UCSD-AML1 (cell line): Measurements from ENCODE around the gene SMIM13.

Experiments used
- DNase-seq: peaks from one replicate; lab custom pipeline; 2025; ENCODE audit not compliant: unreplicated experiment; lab: John Stamatoyannopoulos, UW

SMIM13 gene

DNA sequence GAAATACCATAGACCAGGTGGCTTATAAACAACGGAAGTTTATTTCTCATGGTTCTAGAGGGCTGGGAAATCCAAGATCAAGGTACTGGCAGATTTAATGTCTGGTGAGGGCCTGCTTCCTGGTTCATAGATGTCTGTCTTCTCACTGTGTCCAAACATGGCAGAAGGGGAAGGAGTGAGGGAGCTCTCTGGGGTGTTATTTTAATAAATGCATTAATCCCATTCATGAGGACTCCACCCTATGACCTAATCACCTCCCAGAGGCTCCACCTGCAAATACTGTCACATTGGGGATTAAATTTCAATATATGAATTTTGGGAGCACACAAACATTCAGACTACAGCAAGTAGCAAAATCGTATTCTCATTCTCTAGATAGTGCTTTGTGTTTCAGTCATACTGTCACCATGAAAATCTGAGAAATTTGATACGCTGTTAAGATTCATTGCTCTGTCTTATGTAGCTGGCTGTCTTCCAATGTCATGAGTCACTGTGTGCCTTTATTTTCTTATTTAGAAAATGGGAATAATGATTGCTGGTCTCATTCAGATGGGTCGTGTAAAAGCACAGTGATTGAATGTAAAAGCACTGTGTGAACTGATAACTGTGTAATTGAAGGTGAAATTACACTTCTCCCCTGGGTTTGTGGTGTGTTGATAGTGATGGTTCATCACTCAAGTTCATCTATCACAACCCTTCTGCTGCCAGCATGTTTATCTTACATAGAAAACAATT, 26.8 kb downstream of the SMIM13 start:
- DNase-seq, result no peak

DNA sequence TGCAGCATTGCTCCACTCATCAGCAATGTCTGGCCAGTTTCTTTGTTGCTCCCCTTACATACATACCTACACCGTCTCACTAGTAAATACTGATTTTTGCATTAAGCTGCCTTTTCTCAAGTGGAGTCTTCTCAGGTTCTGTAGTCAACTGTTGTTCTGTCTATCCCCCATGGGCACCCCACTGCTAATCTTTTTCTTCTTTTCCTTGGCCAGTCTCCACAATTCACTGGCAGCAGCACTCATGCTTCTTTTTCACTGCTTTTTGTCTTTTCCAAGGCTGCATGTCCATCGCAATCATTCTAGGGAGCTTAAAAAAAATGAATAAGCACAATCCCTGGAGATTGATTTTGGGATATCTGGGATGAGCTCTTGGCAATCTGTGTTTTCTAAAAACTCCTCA, 28.2 kb downstream of the SMIM13 start:
- no peak for DNase-seq

DNA sequence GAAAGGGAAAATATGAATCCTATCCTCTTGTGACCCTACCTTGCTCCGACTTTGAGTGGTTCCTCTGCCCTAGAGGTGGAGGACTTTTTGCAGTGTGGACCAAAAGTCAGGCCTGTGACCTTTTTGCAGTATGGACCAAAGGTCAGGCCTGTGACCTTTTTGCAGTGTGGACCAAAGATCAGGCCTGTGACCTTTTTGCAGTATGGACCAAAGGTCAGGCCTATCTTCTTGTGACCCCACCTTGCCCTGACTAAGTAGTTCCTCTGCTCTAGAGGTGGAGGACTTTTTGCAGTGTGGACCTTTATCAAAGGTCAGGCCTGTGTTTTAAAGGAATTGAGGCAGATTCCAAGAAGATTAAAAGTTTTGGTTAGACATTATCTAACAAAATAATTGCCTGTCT, 28.7 kb downstream of the SMIM13 start:
- no peak for DNase-seq

DNA sequence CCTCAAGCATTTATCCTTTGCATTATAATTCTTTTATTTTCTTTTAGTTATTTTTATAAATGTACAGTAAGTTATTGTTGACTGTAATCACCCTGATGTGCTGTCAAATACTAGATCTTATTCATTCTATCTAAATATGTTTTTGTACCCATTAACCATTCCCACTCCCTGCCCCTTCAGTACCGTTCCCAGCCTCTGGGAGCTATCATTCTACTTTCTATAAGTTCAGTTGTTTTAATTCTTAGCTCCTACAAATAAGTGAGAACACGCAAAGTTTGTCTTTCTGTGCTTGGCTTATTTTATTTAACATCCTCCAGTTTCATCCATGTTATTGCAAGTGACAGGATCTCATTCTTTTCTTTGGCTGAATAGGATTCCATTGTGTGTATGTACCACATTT, 30.3 kb downstream of the SMIM13 start:
- no peak for DNase-seq

DNA sequence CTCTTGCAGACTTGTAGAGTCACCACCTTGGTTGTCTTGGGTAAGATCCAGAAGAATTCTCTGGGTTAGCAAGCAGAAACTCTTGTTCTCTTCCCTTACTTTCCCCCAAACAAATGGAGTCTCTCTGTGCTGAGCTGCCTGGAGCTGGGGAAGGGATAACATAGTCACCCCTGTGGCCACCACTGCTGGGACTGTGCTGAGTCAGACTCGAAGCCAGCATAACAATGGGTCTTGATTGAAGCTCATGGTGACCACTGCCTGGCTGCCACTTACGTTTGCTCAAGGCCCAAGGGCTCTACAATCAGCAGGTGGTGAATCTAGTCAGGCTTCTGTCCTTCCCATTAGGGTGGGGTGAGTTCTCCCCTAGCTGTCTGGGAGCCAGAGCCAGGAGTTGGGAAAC, 33.2 kb downstream of the SMIM13 start:
- DNase-seq, result no peak

DNA sequence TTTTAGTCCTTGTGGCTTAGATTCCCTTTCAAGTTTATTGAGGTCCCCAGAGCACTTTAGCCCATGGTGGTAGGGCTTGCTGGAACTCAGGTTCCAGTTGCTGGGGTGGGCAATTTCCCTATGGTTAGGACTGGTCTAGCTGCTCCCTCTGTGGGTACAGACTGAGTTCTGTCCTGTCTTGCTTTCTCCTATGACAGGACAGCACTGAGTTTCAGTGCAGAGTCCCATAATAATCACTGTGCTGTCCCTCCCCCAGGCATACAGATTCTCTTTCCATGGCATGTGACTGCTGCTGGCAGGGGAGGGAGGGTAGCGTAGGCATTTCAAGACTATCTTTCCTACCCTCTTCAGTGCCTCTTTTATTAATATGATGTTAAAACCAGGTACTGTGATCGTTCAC, 35.0 kb downstream of the SMIM13 start:
- no peak for DNase-seq

DNA sequence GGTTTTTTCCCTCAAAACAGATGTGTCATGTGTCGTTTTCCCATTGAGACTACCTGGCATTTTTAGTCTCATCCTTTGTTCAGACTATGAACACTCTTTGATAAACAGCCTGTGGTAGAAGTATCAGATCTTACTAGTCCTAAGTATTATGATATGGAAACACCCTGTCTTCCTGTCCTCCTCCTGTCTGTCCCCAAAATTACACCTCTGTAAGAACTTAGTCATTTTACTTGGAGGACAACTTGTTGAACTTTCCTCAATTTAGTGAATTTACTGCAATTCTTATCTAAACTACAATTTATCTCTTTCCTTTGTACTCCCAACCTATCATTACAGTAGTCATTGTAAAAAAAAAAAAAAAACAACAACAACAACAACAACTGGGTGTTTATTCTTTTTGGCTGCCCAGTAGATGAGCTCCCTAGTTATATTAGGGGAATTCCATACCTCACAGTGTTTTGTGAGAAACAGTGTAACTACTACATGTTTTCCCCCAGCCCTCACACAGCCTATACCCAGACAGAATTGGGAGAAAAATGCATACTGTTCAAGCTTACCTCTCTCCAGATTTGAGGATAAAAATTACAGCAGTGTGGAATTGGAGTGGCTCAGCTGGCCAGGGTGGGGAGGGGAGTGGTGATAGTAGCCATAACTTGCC, 36.4 kb downstream of the SMIM13 start:
- DNase-seq, result no peak

DNA sequence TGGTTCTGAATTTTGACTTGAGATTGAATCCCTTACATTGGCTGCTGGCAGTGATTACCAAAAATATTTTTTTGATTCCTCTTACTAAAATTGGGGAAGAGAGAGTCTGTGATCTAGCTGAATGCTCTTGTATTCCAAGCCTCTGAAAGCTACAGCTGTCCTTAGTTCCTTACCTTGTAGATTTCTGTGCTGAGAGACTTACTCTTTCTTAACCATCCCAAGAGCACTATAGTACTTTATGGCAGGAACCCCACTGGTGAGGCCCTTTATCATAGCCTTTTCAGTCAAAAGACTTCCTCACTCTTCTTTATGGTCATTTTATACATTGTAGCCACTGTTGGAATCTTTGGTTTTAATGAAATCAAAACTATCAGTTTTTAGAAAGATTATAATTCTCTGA, 37.0 kb downstream of the SMIM13 start:
- no peak for DNase-seq

DNA sequence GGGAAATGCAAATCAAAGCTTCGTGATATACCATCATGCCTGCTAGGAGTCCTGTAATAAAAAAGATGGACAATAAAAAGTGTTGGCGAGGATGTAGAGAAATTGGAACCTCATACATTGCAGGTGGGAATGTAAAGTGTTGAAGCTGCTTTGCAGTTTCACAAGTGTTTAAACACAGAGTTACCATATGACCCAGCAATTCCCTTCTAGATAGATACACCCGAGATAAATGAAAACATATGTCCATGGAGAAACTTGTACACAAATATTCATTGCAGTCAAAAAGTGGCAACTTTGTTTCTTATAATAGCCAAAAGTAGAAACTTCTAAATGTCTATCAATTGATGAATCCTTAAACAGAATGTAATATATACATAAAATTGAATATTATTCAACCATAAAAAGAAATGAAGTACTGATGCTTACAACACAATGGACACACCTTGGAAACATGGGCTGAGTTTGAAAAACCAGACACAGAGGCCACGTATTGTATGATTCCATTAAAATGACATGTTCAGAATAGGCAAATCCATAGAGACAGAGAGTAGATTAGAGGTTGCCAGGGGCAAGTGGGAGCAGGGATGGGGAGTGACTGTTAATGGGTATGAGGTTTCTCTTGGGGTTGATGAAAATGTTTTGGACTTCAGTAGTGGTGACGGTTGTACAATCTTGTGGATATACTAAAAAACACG, 38.7 kb downstream of the SMIM13 start:
- no peak for DNase-seq

DNA sequence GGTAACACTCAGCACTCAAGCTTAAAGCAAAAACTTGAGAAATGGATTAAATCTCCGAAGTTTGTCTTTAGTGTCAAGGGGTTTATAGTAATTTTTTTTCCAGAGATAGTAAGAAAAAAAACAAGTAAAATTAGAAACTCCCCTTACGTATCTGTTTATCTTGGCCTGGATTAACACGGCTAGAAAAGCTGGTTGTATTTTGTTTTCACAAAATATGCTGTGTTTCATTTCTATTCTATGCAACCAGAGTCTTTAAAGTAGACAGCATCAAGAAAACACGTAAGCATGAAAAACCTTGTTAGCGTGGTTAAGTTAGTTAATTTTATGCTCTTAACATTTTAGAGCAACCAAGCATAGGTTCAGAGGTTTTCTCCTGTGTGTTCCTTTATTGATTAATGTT, 39.6 kb downstream of the SMIM13 start:
- no peak for DNase-seq

DNA sequence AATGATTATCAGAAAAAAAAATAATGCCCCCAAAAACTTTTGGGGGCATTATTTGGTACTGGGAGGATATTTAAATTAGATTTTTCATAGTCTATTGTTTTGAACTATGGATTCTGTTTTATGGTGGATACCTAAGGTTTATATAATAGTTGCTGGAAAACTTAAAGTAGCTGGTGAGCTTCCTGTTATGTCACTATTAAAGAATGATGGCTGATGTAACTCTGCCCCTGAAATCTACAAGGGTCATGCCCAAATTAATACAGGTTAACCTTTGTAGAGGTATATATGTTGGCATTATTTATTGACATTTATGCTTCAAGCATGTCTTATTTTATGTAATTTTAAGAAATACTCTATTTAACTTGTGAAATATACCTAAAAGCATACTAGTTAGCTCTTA, 43.2 kb downstream of the SMIM13 start:
- no peak for DNase-seq

DNA sequence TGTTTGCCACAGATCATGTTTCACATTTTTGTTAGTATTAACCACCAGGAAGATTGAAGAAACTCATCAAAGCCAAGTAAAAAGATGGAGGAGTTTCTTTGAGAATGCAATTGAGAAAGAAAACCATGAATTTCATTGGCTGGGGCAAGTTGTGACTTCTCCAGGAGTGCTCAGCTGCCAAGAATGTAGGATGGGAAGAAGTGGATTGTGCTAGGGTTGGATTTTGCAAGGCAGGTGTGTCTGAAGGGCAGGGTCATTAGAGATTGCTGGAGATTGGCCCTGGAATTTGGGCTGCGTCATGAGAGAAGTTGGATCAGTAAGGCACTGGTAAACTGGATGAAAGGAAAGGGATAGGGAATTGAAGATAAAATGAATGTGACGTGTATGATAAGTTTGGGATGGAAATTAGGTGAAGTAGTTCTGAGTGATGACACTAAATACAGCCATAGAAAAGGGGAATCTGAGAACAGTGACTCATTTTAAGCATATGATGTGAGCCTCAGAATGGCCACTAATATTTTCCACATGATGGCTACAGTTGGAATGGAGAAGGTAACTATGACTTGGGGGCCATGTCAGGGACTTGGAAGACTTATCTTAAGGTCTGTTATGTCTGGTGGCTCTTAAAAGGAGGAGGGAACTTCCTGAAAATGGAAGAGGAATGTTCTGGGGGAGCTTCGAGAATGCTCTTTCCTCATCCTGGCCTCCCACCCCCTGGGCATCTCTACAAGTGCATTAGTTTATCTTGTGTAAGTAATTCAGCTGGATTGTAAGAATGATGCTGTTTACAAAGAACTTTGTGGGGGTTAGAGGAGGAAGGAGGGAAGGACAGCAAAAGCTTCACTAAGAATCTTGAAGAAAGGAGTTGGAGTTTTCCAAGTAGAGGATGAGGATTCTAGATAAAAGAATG, 45.7 kb downstream of the SMIM13 start:
- DNase-seq, result no peak

DNA sequence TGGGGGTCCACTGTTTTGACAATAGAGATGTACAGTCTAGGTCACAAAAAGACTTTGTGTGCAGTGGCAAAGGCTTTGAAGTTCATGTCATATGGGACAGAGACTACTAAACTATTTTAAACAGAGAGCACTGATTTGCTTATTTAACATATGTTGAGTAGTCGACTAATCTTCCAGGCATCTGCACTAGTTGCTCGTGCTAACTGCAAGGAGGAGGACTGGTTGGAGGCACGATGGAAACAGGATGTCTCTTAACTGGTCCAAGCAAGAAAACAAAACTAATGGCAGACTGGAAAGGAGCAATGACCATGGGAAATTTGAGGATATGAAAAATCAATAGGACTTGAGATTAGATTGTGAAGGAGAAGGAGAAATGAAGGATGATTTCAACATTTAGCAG, 46.4 kb downstream of the SMIM13 start:
- no peak for DNase-seq

DNA sequence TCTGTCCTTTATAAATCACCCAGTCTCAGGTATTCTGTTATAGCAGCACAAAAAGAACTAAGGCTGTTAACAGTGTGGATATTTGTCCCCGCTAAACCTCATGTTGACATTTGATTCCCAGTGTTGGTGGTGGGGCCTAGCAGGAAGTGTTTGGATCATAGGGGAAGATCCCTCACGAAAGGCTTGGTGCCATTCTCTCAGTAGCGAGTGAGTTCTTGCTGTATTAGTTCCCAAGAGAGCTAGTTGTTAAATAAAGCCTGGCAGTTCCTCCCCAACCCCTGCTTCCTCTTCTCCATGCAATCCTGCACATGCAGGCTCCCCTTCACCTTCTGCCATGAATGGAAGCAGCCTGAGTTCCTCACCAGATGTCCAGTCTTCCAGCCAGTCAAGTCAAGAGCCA, 47.7 kb downstream of the SMIM13 start:
- DNase-seq, result no peak

DNA sequence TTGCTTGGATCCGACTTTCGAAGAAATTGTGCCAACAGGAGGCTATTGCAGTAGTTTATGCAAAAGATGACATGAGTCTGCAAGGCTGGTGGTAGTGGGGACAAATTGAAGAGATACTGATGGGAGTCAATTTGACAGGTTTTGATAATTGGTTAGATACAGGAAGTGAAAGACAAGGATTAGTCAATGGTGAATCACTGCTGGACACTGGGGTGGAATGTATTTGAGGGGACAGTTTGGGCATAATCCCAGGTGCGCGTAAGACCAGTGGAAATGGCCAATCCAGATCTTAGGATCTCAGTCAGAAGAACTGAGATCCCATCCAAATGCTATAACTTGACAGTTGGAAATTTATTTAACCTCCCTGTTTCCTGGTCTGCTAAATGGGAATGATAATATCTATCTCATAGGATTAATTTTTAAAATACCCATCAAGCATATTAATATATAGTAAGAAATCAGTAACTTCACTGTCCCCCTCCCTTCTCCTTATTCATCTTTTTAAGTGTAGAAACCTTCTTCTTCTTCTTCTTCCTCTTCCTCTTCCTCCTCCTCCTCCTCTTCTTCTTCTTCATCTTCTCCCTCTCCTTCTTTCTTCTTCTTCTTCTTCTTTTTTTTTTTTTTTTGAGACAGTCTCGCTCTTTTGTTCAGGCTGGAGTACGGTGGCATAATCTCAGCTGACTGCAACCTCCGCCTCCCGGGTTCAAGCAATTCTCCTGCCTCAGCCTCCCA, 48.8 kb downstream of the SMIM13 start:
- DNase-seq, result no peak

DNA sequence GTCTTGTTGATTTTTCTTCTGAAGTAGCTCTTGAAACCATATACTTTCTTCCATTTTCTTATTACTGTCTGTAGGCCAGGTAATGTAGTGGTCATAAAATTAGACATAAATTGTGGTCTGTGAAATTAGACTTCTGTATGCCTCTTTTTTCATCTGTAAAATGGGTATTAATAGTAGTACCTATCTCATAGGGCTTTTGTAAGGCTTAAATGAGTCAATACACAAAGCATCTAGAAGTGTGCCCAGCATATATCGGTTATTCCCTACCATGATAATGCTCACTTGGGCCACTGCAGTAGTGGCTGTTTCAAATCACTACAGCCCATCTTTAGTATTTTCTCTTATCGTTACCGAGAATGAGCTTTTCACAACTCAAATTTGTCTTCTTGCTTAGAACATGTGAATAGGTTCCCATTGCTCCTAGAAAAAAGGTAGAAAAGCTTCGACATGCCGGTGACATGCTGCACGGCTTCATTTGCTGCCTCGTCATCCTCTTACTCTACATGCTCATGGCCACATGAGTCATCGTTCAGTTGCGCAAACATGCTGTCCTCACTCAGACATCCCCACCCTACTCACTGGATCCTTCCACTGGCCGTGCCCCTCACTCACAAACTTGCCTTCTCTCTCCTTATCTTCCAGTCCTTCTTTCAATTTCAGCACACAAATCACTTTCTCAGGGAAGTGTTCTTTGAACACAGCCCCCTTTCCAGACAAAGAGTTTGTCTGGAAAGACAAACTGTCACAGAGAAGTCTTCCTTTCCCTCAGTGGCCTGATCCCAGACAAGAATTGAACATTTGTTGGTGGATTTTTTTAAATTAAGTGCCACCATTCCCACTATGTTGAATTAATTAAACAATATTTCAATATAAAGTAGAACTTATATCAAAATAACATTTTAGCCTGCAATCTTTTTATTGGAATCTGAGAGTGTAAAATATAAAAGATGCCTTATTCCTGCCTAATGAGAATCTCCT, 50.0 kb downstream of the SMIM13 start:
- peak; percentile 33 for DNase-seq

DNA sequence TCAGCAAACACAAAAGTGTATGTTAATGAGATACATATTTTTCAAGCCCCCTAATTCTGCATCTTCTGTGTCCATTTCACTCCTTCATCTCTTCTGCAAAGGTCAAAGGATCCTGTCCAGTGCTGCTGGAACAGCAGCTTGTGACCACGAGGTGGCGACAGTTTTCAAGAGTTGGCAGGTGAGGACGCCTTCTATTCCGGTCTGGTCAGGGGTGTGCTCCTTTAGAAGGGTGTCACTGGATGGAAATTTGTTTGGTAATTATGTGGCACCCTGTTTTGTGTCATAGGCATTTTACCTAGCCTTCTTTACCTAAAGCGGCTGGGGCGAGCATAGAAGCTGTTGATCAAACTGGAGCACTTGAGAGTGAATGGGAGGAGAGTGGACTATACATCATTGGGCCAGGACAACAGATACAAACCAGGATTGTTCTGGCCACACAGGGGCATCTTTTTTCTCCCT, 50.8 kb downstream of the SMIM13 start:
- DNase-seq, result peak; percentile 64

DNA sequence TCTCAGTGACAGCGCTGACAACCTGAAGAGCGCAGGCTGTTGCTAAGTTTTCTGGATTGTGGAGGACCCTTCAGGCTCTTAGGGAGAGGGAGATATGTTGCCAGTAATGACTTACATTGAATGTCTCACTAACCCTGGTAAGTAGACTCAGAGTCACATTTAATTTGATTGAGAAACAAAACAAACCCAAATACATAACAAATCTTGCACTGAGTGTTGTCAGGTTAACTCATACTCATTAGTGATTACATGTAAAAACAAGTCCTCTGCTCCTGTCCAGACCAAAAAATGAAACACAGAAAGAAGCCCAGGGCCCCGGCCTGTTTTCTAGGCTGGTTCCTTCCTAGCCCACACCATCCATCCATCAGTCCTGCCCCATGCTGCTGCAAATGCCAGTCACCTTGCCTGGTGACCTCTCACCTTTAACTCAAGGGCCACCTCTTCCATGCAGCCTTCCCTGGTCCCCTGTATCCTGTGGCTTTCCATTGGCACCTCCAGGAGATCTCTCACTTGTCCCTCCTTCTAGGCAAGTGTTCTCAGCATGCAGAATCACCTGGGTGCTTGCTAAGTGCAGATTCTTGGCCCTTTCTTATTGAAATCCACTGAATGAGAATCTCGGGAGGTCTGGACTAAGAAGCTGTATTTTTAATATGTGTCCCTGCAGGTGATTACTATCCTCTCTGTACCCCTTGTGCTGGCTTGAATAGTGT, 52.6 kb downstream of the SMIM13 start:
- DNase-seq, result no peak

DNA sequence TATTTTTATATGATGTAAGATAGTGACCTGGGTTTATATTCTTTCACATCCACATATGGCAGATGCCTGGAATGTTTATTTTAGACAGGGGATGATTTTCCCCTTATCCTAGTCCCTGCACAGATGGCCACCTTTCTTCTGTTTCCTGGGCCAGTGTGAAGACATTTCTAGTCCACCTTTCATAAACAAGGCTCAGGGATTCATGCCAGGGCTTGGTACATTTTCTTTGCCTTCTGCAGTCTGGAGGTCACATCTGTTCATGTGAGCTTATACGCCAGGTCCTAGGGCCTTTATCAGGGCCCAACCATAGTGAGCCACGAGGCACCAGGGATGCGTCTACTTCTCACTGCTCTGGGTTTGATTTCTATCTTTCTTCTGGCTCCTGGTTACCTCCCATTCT, 55.9 kb downstream of the SMIM13 start:
- DNase-seq, result no peak
